ENCODE measurements around the gene EXOSC10. TPM values are rescaled to one million over a fixed set of nuclear protein-coding genes. Genes with fewer than 3 reads are reported as not detected.

The EXOSC10 gene
- total RNA-seq, 3 donors from 2014 or later = 57.9 to 97.6 (median 77.7) TPM

GRCh38 chr1:11143401-11143800, 43.7 kb upstream of the EXOSC10 start:
- Histone ChIP-seq H3K27me3 (no peaks in the 10 kb centered on the region), H3K4me1 (peaks cover 0 to 5% of the 10 kb centered on the region in 2 donors), H3K4me3 (no peak overlapping the region), H3K9me3 (no peaks in the 10 kb centered on the region), H3K27ac (peak overlapping the region; percentile 80 to 83), H3K36me3 (no peaks in the 10 kb centered on the region)
- DNase-seq (ENCODE audit: low spot score in 2 of 2) = peak in 1 of 2 donors; percentile 75
- TF ChIP-seq POLR2A (IDR thresholded peaks at IDR 0.05) (no peak), POLR2AphosphoS5 (IDR thresholded peaks at IDR 0.05) (no peak), CTCF (IDR thresholded peaks at IDR 0.05) (no peak)
- intact Hi-C loops (cut with DNase I; ENCODE audit: low total_unique reads) = no loop called here

- Histone ChIP-seq H3K4me1 (peaks cover 0 to 7% of the 10 kb centered on the region in 2 donors), H3K27ac (peak overlapping the region; percentile 80 to 83), H3K36me3 (no peaks in the 10 kb centered on the region), H3K4me3 (no peak overlapping the region), H3K27me3 (no peaks in the 10 kb centered on the region), H3K9me3 (no peaks in the 10 kb centered on the region)
- TF ChIP-seq POLR2A (IDR thresholded peaks at IDR 0.05) (no peak), CTCF (IDR thresholded peaks at IDR 0.05) (no peak), POLR2AphosphoS5 (IDR thresholded peaks at IDR 0.05) (no peak)
- intact Hi-C loops (cut with DNase I; ENCODE audit: low total_unique reads) = no loop called here
- no peak for DNase-seq (ENCODE audit: low spot score in 2 of 2)
Observed at GRCh38 chr1:11142618-11143391, 43.1 kb upstream of the EXOSC10 start.

GRCh38 chr1:11138952-11139351, 39.3 kb upstream of the EXOSC10 start:
- H3K4me1 ChIP-seq = peaks cover 0 to 7% of the 10 kb centered on the region in 2 donors
- peak overlapping the region; percentile 81 to 86 for H3K27ac ChIP-seq
- H3K9me3 ChIP-seq = no peaks in the 10 kb centered on the region
- no peak for DNase-seq (ENCODE audit: low spot score in 2 of 2)
- no peaks in the 10 kb centered on the region for H3K36me3 ChIP-seq
- no peaks in the 10 kb centered on the region for H3K27me3 ChIP-seq
- intact Hi-C loops (cut with DNase I; ENCODE audit: low total_unique reads) = no loop called here
- TF ChIP-seq POLR2A (IDR thresholded peaks at IDR 0.05) (no peak), POLR2AphosphoS5 (IDR thresholded peaks at IDR 0.05) (no peak), CTCF (IDR thresholded peaks at IDR 0.05) (no peak)
- no peak overlapping the region for H3K4me3 ChIP-seq

- peak overlapping the region; percentile 81 to 86 for H3K27ac ChIP-seq
- TF ChIP-seq POLR2A (IDR thresholded peaks at IDR 0.05) (no peak), POLR2AphosphoS5 (IDR thresholded peaks at IDR 0.05) (no peak), CTCF (IDR thresholded peaks at IDR 0.05) (no peak)
- no peaks in the 10 kb centered on the region for H3K9me3 ChIP-seq
- H3K36me3 ChIP-seq = no peaks in the 10 kb centered on the region
- DNase-seq (ENCODE audit: low spot score in 2 of 2) = no peak
- peaks cover 0 to 7% of the 10 kb centered on the region in 2 donors for H3K4me1 ChIP-seq
- no peak overlapping the region for H3K4me3 ChIP-seq
- intact Hi-C loops (cut with DNase I; ENCODE audit: low total_unique reads) = no loop called here
- no peaks in the 10 kb centered on the region for H3K27me3 ChIP-seq
Observed at GRCh38 chr1:11138029-11138428, 38.4 kb upstream of the EXOSC10 start.

- peak overlapping the region in 1 of 2 donors; percentile 66 for H3K27ac ChIP-seq
- no peaks in the 10 kb centered on the region for H3K9me3 ChIP-seq
- intact Hi-C loops (cut with DNase I; ENCODE audit: low total_unique reads) = no loop called here
- no peak overlapping the region for H3K4me3 ChIP-seq
- TF ChIP-seq CTCF (IDR thresholded peaks at IDR 0.05) (no peak), POLR2AphosphoS5 (IDR thresholded peaks at IDR 0.05) (no peak), POLR2A (IDR thresholded peaks at IDR 0.05) (no peak)
- no peak for DNase-seq (ENCODE audit: low spot score in 2 of 2)
- H3K27me3 ChIP-seq = no peaks in the 10 kb centered on the region
- peaks cover 0 to 7% of the 10 kb centered on the region in 2 donors for H3K4me1 ChIP-seq
- no peaks in the 10 kb centered on the region for H3K36me3 ChIP-seq
Observed at GRCh38 chr1:11134898-11135266, 35.2 kb upstream of the EXOSC10 start.
